HepG2 (cell line): Measurements from ENCODE around the gene PLPP3. TPM values are rescaled to one million over a fixed set of nuclear protein-coding genes. Genes with fewer than 3 reads are reported as not detected.

Experiments used
- ATAC-seq: fragments of 200-7000 bp; cut with Tn5 transposase; 3 replicates; pipeline ENCODE4 v1.9.1; 2020; ENCODE audit warnings: mild to moderate bottlenecking, moderate library complexity
- BruUV-seq: library from RNA; stranded (reverse); fragments of 400-500 nt; replicated peaks from 2 replicates; lab custom pipeline; 2021; lab: Mats Ljungman, UMichigan
- CTCF ChIA-PET: fragments of 300-600 bp; formaldehyde crosslinking; extraction: SDS; loops from one replicate; lab custom pipeline; 2021; ENCODE audit warnings: low total read pairs, inconsistent platforms, low intra/inter-chr PET ratio; lab: Yijun Ruan, JAX
- POLR2A ChIA-PET: fragments of 350-600 bp; sonication (Branson Sonifier 250); formaldehyde crosslinking; loops from one replicate; lab custom pipeline; 2020; ENCODE audit warnings: antibody characterized with exemption, inconsistent platforms; lab: Yijun Ruan, JAX
- DNase-seq: peaks from one replicate; pipeline ENCODE4 v3.0.0-alpha.2; 2015; ENCODE audit warnings: low spot score
- FAIRE-seq: peaks from 3 replicates; lab custom pipeline; 2011; peaks lifted over from hg19 to GRCh38; lab: Jason Lieb, UNC
- H2AFZ ChIP-seq: one replicate; pipeline ENCODE4 v1.6.1; 2011; ENCODE audit warnings: low read length, inconsistent platforms
- H3K27ac ChIP-seq: fragments of 300-600 bp; 3 replicates; pipeline ENCODE4 v1.8.0; 2011; ENCODE audit warnings: mixed run types, mild to moderate bottlenecking, mixed read lengths, low read length, inconsistent platforms; ENCODE audit not compliant: insufficient read depth; ENCODE audit errors: extremely low read length
- H3K27me3 ChIP-seq, 2 experiments: fragments of 200-600 bp in 1 of 2; 2 replicates in 1 of 2; 3 replicates in 1 of 2; pipeline versions ENCODE4 v1.6.0 to v1.8.0; 2011; ENCODE audit warnings: low read length in 2 of 2, mild to moderate bottlenecking in 2 of 2, moderate library complexity in 2 of 2, inconsistent platforms in 1 of 2; ENCODE audit not compliant: insufficient read depth in 2 of 2, control insufficient read depth in 1 of 2
- H3K36me3 ChIP-seq, 2 experiments: fragments of 200-600 bp in 1 of 2; replicated peaks in 1 of 2; 2 replicates in 1 of 2; 3 replicates in 1 of 2; pipeline versions ENCODE4 v1.5.1 to v1.8.0; 2011; ENCODE audit warnings: low read length in 2 of 2, inconsistent platforms in 1 of 2; ENCODE audit not compliant: insufficient read depth in 2 of 2, control insufficient read depth in 1 of 2
- H3K4me1 ChIP-seq: 2 replicates; pipeline ENCODE4 v1.5.1; 2012; ENCODE audit warnings: low read length, inconsistent platforms; ENCODE audit not compliant: insufficient read depth
- H3K4me2 ChIP-seq: 2 replicates; pipeline ENCODE4 v1.6.0; 2011; ENCODE audit warnings: low read depth, low read length, inconsistent platforms
- H3K4me3 ChIP-seq, 3 experiments: fragments of 200-600 bp in 1 of 3; sonication (generic), shearing (Covaris generic) in 1 of 3; replicated peaks in 1 of 3; 2 replicates each; pipeline ENCODE4 v1.5.1; 2011 to 2016; ENCODE audit warnings: low read length in 3 of 3, inconsistent platforms in 2 of 3, low read depth in 2 of 3, mild to moderate bottlenecking in 2 of 3, control low read depth in 1 of 3, mixed read lengths in 1 of 3; ENCODE audit not compliant: insufficient read depth in 1 of 3
- H3K79me2 ChIP-seq: one replicate; pipeline ENCODE4 v1.6.1; 2011; ENCODE audit warnings: low read length, inconsistent platforms; ENCODE audit not compliant: insufficient read depth
- H3K9ac ChIP-seq: 2 replicates; pipeline ENCODE4 v1.6.0; 2011; ENCODE audit warnings: mild to moderate bottlenecking, low read depth, low read length, inconsistent platforms; ENCODE audit not compliant: insufficient read depth
- H3K9me3 ChIP-seq: 2 replicates; pipeline ENCODE4 v1.5.1; 2012; ENCODE audit warnings: mild to moderate bottlenecking, low read length
- H4K20me1 ChIP-seq: 2 replicates; pipeline ENCODE4 v1.6.0; 2011; ENCODE audit warnings: inconsistent platforms, mild to moderate bottlenecking, low read length, moderate library complexity; ENCODE audit not compliant: insufficient read depth
- AKNA ChIP-seq: sonication (generic); formaldehyde crosslinking; IDR thresholded peaks from 2 replicates; pipeline ENCODE4 v1.4.0; 2020; ENCODE audit warnings: missing genetic modification reagents, borderline replicate concordance
- FOXO4 ChIP-seq: sonication (generic); formaldehyde crosslinking; conservative IDR thresholded peaks from 2 replicates; pipeline ENCODE4 v1.8.1; 2023; ENCODE audit warnings: missing genetic modification reagents
- HIC2 ChIP-seq: sonication (generic); formaldehyde crosslinking; IDR thresholded peaks from 2 replicates; pipeline ENCODE4 v1.9.0; 2022; ENCODE audit warnings: low read depth, missing genetic modification reagents
- REPIN1 ChIP-seq: sonication (generic); formaldehyde crosslinking; IDR thresholded peaks from 2 replicates; pipeline ENCODE4 v1.8.0; 2022; ENCODE audit warnings: missing genetic modification reagents, low read depth, mild to moderate bottlenecking, borderline replicate concordance
- ZNF160 ChIP-seq: sonication (generic); formaldehyde crosslinking; IDR thresholded peaks from 2 replicates; pipeline ENCODE4 v1.8.0; 2022; ENCODE audit warnings: mild to moderate bottlenecking, inconsistent platforms, missing genetic modification reagents
- ZNF367 ChIP-seq: sonication (generic); formaldehyde crosslinking; IDR thresholded peaks from 2 replicates; pipeline ENCODE4 v1.4.0; 2020; ENCODE audit warnings: missing genetic modification reagents, borderline replicate concordance
- WGBS: methylation state at CpG from one replicate; pipeline ENCODE4 v1.1.6; 2017; ENCODE audit warnings: low lambda C conversion rate; 5-methylcytosine and 5-hydroxymethylcytosine counted together
- in situ Hi-C: cut with HindIII; loops from 2 replicates; pipeline ENCODE4 v1.10.0; 2017; ENCODE audit warnings: low pct_unique_long_range_greater_than_20kb; ENCODE audit not compliant: extremely low pct_ligation_motif_present
- intact Hi-C: fragments of 100-400 bp; cut with micrococcal nuclease; formaldehyde crosslinking; loops from one replicate; pipeline ENCODE4 v1.10.0; 2022; ENCODE audit not compliant: unreplicated experiment
- polyA plus RNA-seq, 8 experiments: library from polyadenylated mRNA; depleted of rRNA in 3 of 8; stranded (reverse) in 7 of 8; unstranded in 1 of 8; fragments of >200 nt; fragmentation: Illumina TruSeq in 4 of 8; extraction: Trizol in 4 of 8; gene quantifications; 2 replicates each; pipeline versions ENCODE4 v1.2.1 to v1.2.3, GENCODE V29; 2011 to 2016; ENCODE audit warnings: low read depth in 4 of 8, missing spikeins in 1 of 8, mixed read lengths in 1 of 8; ENCODE audit not compliant: insufficient read depth in 1 of 8
- total RNA-seq, 5 experiments: library from RNA; depleted of rRNA; stranded (reverse); fragments of >200 nt; fragmentation: Illumina TruSeq; extraction: Trizol; gene quantifications; 2 replicates each; pipeline ENCODE4 v1.2.3, GENCODE V29; 2016; ENCODE audit warnings: low read depth in 1 of 5

Gene PLPP3
- total and polyA plus RNA-seq, 2 of the 13 experiments (the other 11 are each of a cell fraction or from before 2014, with no cell fraction given) = 49.7 to 65.8 TPM

GRCh38 chr1:56531624-56532349, 47.6 kb downstream of the PLPP3 start:
- Histone ChIP-seq H3K9ac (no peak overlapping the region), H3K79me2 (peaks cover 96% of the 10 kb centered on the region), H3K4me1 (peaks cover 71% of the 10 kb centered on the region), H3K27ac (peak overlapping the region; percentile 61), H3K4me2 (no peak overlapping the region), H3K27me3 (no peaks in the 10 kb centered on the region), H2AFZ (no peak overlapping the region), H3K4me3 (no peak overlapping the region), H3K9me3 (no peaks in the 10 kb centered on the region), H4K20me1 (no peaks in the 10 kb centered on the region; the same call in 1 of the 2 replicates), H3K36me3 (peaks cover 29 to 87% of the 10 kb centered on the region in 2 experiments)
- intact Hi-C loops = no loop called here
- in situ Hi-C loops = no loop called here
- FAIRE-seq (no peak), DNase-seq (no peak), ATAC-seq (no peak)
- no TSS peak for BruUV-seq
- POLR2A ChIA-PET = interaction anchor here (1.0 to 2.4 kb wide), 6 partner anchors 21 to 117 kb away, joined by 3 to 9 read pairs (median 5); no protein-coding TSS in a partner anchor
- 100% methylated on average over 6 of the region's 6 CpGs for WGBS
- no peak for TF ChIP-seq ZNF160
- TF ChIP-seq FOXO4 (CRISPR knock-in tag) = 0 out of 2 replicates have a peak, but pooled peaks have one; percentile 61
- CTCF ChIA-PET = no interaction called here

GRCh38 chr1:56529801-56530200, 49.6 kb downstream of the PLPP3 start:
- no TSS peak for BruUV-seq
- CTCF ChIA-PET = no interaction called here
- TF ChIP-seq HIC2 (CRISPR knock-in tag) (no peak), REPIN1 (CRISPR knock-in tag) (no peak), ZNF367 (CRISPR knock-in tag) (no peak), AKNA (CRISPR knock-in tag) (no peak)

More at GRCh38 chr1:56529801-56530200, 49.6 kb downstream of the PLPP3 start:
- H3K36me3 ChIP-seq = peaks cover 30 to 84% of the 10 kb centered on the region in 2 experiments
- peaks cover 11% of the 10 kb centered on the region for H4K20me1 ChIP-seq
- FAIRE-seq = no peak
- peaks cover 55% of the 10 kb centered on the region for H3K4me1 ChIP-seq
- peaks cover 98% of the 10 kb centered on the region for H3K79me2 ChIP-seq
- H2AFZ ChIP-seq = no peak overlapping the region
- in situ Hi-C loops (no loop called here), intact Hi-C loops (no loop called here)
- H3K9ac ChIP-seq = no peak overlapping the region
- no peak overlapping the region for H3K4me3 ChIP-seq
- H3K27me3 ChIP-seq = no peaks in the 10 kb centered on the region
- no peak for ATAC-seq
- no peaks in the 10 kb centered on the region for H3K9me3 ChIP-seq
- no peak overlapping the region for H3K27ac ChIP-seq
- no peak overlapping the region for H3K4me2 ChIP-seq
- POLR2A ChIA-PET = interaction anchor here (0.8 kb wide), 1 partner anchor 49 kb away, joined by 3 read pairs; no protein-coding TSS in a partner anchor
- DNase-seq = no peak
